Heart left ventricle (tissue), 16 donors: ENCODE measurements around the gene PATJ. TPM values are rescaled to one million over a fixed set of nuclear protein-coding genes. Genes with fewer than 3 reads are reported as not detected.
A peak's percentile ranks its signal among the peaks of the same experiment; 100 is the strongest.

ENCODE experiments used
- ATAC-seq, 4 donors: fragments of 200-7000 bp; cut with Tn5 transposase; one replicate each; pipeline ENCODE4 v1.9.1; 2020 to 2022; ENCODE audit warnings: moderate library complexity in 4 of 4, mild to moderate bottlenecking in 3 of 4, moderate number of reproducible peaks in 1 of 4
- DNase-seq, 5 donors: peaks; one replicate each; pipeline ENCODE4 v3.0.0-alpha.2; 2020
- H3K27ac ChIP-seq, 12 donors: fragments of 200-600 bp; sonication (generic) in 4 of 12; one replicate each; pipeline versions ENCODE4 v1.5.0 to v1.8.0; 2016 to 2022; ENCODE audit warnings: mild to moderate bottlenecking in 2 of 12
- H3K27me3 ChIP-seq, 9 donors: fragments of 200-600 bp; sonication (generic) in 2 of 9; one replicate each; pipeline versions ENCODE4 v1.5.1 to v1.8.0; 2016 to 2022; ENCODE audit warnings: mild to moderate bottlenecking in 3 of 9
- H3K36me3 ChIP-seq, 9 donors: fragments of 200-600 bp; sonication (generic) in 2 of 9; one replicate each; pipeline versions ENCODE4 v1.5.0 to v1.8.0; 2018 to 2022; ENCODE audit warnings: mild to moderate bottlenecking in 2 of 9
- H3K4me1 ChIP-seq, 12 donors: fragments of 200-600 bp; sonication (generic) in 4 of 12; one replicate each; pipeline versions ENCODE4 v1.5.0 to v1.8.0; 2016 to 2022; ENCODE audit warnings: mild to moderate bottlenecking in 3 of 12
- H3K4me3 ChIP-seq, 12 donors: fragments of 200-600 bp; sonication (generic) in 4 of 12; one replicate each; pipeline versions ENCODE4 v1.5.0 to v1.8.0; 2017 to 2022; ENCODE audit warnings: mild to moderate bottlenecking in 9 of 12, moderate library complexity in 4 of 12
- H3K9me3 ChIP-seq, 12 donors: fragments of 200-600 bp; sonication (generic) in 4 of 12; one replicate each; pipeline versions ENCODE4 v1.5.0 to v1.8.0; 2016 to 2022; ENCODE audit warnings: mild to moderate bottlenecking in 1 of 12
- CTCF ChIP-seq, 12 donors: fragments of 200-600 bp; sonication (generic) in 4 of 12; IDR thresholded peaks; one replicate each; pipeline versions ENCODE4 v1.5.0 to v1.8.0; 2018 to 2022; ENCODE audit warnings: antibody characterized with exemption in 12 of 12, mild to moderate bottlenecking in 5 of 12
- POLR2A ChIP-seq, 2 donors: fragments of 450-650 bp; IDR thresholded peaks; one replicate each; pipeline ENCODE4 v1.6.1; 2017; ENCODE audit warnings: antibody characterized with exemption in 2 of 2, mild to moderate bottlenecking in 2 of 2, moderate library complexity in 2 of 2
- WGBS, 4 donors: extraction: QIAGEN DNeasy Blood & Tissue Kit in 2 of 4; methylation state at CpG; one replicate each; pipeline versions ENCODE4 v1.1.5 to v1.1.7; 2013 to 2018; 5-methylcytosine and 5-hydroxymethylcytosine counted together
- intact Hi-C, 10 donors: fragments of 100-400 bp; cut with DNase I; formaldehyde crosslinking; loops; one replicate each; pipeline versions ENCODE4 v1.11.1 to v1.14.2; 2022
- polyA plus RNA-seq, 2 donors: library from polyadenylated mRNA; stranded (reverse); fragments of 200-250 nt; gene quantifications; one replicate each; pipeline ENCODE4 v1.2.3, GENCODE V29; 2013
- total RNA-seq, 9 donors: library from RNA; depleted of rRNA in 2 of 9; stranded (reverse); fragments of >200 nt in 2 of 9; fragmentation: NEBNext Ultra II Directional in 3 of 9; extraction: Animal tissue kit (Norgen Biotek cat#: 25700) in 3 of 9; gene quantifications; one replicate each; pipeline versions ENCODE4 v1.1.0 to v1.2.4, GENCODE V29; 2016 to 2023
- donor health status: ischemic (EF 13 %, LVEDD 7.1; RV severe dilation, severe dysfunction).
- donor health status: healthy with polysubstance abuse.
- donor health status: DM: no; HTN: yes; CAD: no.
- donor health status: DM: no; HTN: no; CAD: no.
- donor health status: ischemic (EF 25% LVEDD 6.9; RV normal size, moderate dysfunction).
- donor health status: ischemic (EF 25% LVEDD 5.7; RV mildly dilated, moderate dysfunction).
- donor health status: healthy.
- donor health status: DM: yes; HTN: yes; CAD: no.
- donor health status: ischemic (EF 35%, LVEDD 5.7; RV mildly dilated, moderate dysfunction).
- donor health status: nonischemic (EF 11% LVEDD 7.7; RV severe dilation, severe dysfunction).
- donor health status: DM: yes; HTN: yes; CAD: no.
- donor health status: PGD.
- donor health status: ischemic (EF 29% LVEDD 5.4; RV normal size, mild dysfunction).
- donor health status: nonischemic (EF 23%, LVEDD 6.1; RV moderate dilation, normal function).

Gene PATJ
- total and polyA plus RNA-seq, 11 donors: 6.6 to 190 (median 105) TPM

- 71 to 99% (median 85%) methylated on average over 3 of the region's 3 CpGs for WGBS, 4 donors
- intact Hi-C loops: loop anchor here in 3 of 10 donors (10.0 kb wide), 2 partner anchors 53 to 183 kb away; no protein-coding TSS in a partner anchor
- Histone ChIP-seq H3K4me1 (peaks cover 0 to 10% (median 0%) of the 10 kb centered on the region in 12 donors), H3K4me3 (no peak overlapping the region), H3K9me3 (no peaks in the 10 kb centered on the region), H3K36me3 (peaks cover 0 to 16% (median 0%) of the 10 kb centered on the region in 9 donors), H3K27me3 (no peaks in the 10 kb centered on the region), H3K27ac (no peak overlapping the region)
- DNase-seq (no peak), ATAC-seq (no peak)
- TF ChIP-seq POLR2A (IDR thresholded peaks at IDR 0.05) (no peak), CTCF (IDR thresholded peaks at IDR 0.05) (no peak)
Measured at GRCh38 chr1:62138029-62138428, 395.7 kb downstream of the PATJ start.

- H3K4me1 ChIP-seq: peaks cover 0 to 17% (median 0%) of the 10 kb centered on the region in 12 donors
- H3K9me3 ChIP-seq: no peaks in the 10 kb centered on the region
- 88 to 95% (median 92%) methylated on average over 1 of the region's 1 CpG for WGBS, 4 donors
- no peak for TF ChIP-seq CTCF (IDR thresholded peaks at IDR 0.05)
- TF ChIP-seq POLR2A (IDR thresholded peaks at IDR 0.05): no peak
- intact Hi-C loops: loop anchor here in 3 of 10 donors (10.0 kb wide), 2 partner anchors 55 to 185 kb away; no protein-coding TSS in a partner anchor
- peaks cover 0 to 14% (median 0%) of the 10 kb centered on the region in 9 donors for H3K36me3 ChIP-seq
- H3K27me3 ChIP-seq: no peaks in the 10 kb centered on the region
- no peak for ATAC-seq
- H3K4me3 ChIP-seq: no peak overlapping the region
- DNase-seq: no peak
- H3K27ac ChIP-seq: no peak overlapping the region
Measured at GRCh38 chr1:62139410-62139809, 397.1 kb downstream of the PATJ start.

GRCh38 chr1:62140666-62141065 is 398.4 kb downstream of the PATJ start:
- no peak overlapping the region for H3K4me3 ChIP-seq
- intact Hi-C loops: no loop called here
- H3K9me3 ChIP-seq: no peaks in the 10 kb centered on the region
- H3K27ac ChIP-seq: no peak overlapping the region
- peaks cover 0 to 18% (median 0%) of the 10 kb centered on the region in 12 donors for H3K4me1 ChIP-seq
- no peak for ATAC-seq
- H3K36me3 ChIP-seq: peaks cover 0 to 14% (median 0%) of the 10 kb centered on the region in 9 donors
- DNase-seq: no peak
- 83 to 87% (median 85%) methylated on average over 4 of the region's 4 CpGs for WGBS, 4 donors
- TF ChIP-seq CTCF (IDR thresholded peaks at IDR 0.05) (no peak), POLR2A (IDR thresholded peaks at IDR 0.05) (no peak)
- no peaks in the 10 kb centered on the region for H3K27me3 ChIP-seq

- peaks cover 0 to 9% (median 0%) of the 10 kb centered on the region in 9 donors for H3K36me3 ChIP-seq
- 26 to 33% (median 28%) methylated on average over 5 of the region's 5 CpGs for WGBS, 4 donors
- TF ChIP-seq POLR2A (IDR thresholded peaks at IDR 0.05) (no peak), CTCF (IDR thresholded peaks at IDR 0.05) (no peak)
Measured at GRCh38 chr1:62142496-62142895, 400.2 kb downstream of the PATJ start.

More at GRCh38 chr1:62142496-62142895, 400.2 kb downstream of the PATJ start:
- Histone ChIP-seq H3K4me1 (peaks cover 0 to 18% (median 0%) of the 10 kb centered on the region in 12 donors), H3K27ac (no peak overlapping the region), H3K27me3 (no peaks in the 10 kb centered on the region), H3K9me3 (no peaks in the 10 kb centered on the region), H3K4me3 (no peak overlapping the region)
- intact Hi-C loops: no loop called here
- DNase-seq (peak in 1 of 5 donors; percentile 27), ATAC-seq (peak in 3 of 4 donors; percentile 46 to 68 (median 57))
